ENCODE measurements around the gene DCUN1D3.

- TF ChIP-seq, protein P1, sequence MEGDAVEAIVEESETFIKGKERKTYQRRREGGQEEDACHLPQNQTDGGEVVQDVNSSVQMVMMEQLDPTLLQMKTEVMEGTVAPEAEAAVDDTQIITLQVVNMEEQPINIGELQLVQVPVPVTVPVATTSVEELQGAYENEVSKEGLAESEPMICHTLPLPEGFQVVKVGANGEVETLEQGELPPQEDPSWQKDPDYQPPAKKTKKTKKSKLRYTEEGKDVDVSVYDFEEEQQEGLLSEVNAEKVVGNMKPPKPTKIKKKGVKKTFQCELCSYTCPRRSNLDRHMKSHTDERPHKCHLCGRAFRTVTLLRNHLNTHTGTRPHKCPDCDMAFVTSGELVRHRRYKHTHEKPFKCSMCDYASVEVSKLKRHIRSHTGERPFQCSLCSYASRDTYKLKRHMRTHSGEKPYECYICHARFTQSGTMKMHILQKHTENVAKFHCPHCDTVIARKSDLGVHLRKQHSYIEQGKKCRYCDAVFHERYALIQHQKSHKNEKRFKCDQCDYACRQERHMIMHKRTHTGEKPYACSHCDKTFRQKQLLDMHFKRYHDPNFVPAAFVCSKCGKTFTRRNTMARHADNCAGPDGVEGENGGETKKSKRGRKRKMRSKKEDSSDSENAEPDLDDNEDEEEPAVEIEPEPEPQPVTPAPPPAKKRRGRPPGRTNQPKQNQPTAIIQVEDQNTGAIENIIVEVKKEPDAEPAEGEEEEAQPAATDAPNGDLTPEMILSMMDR (IDR thresholded peaks at IDR 0.05; ENCODE audit: insufficient read depth, low read length, poor library complexity, severe bottlenecking) = no peak
- TF ChIP-seq EZH2phosphoT487 (conservative IDR thresholded peaks at IDR 0.05; ENCODE audit: low read length) = no peak
Measured at GRCh38 chr16:20920799-20921198, 20.6 kb upstream of the DCUN1D3 start.

Measured in SU-DHL-6 (cell line).